Effector memory CD4-positive, alpha-beta T cell (primary cell): Measurements from ENCODE around the gene ZSCAN5B.

Source experiments
- DNase-seq, 3 donors: peaks; one replicate each; pipeline ENCODE4 v3.0.0-alpha.2; 2020
- H3K27ac ChIP-seq: 2 replicates; pipeline ENCODE4 v1.7.0; 2013; ENCODE audit warnings: mild to moderate bottlenecking, low read length, moderate library complexity; ENCODE audit not compliant: insufficient read depth, poor library complexity, severe bottlenecking
- H3K27me3 ChIP-seq: replicated peaks from 2 replicates; pipeline ENCODE4 v1.7.0; 2013; ENCODE audit warnings: mild to moderate bottlenecking, low read length; ENCODE audit not compliant: insufficient read depth, control insufficient read depth, poor library complexity, severe bottlenecking
- H3K36me3 ChIP-seq: 2 replicates; pipeline ENCODE4 v1.7.0; 2013; ENCODE audit warnings: mild to moderate bottlenecking, low read length, moderate library complexity; ENCODE audit not compliant: control insufficient read depth, insufficient read depth
- H3K4me1 ChIP-seq: 2 replicates; pipeline ENCODE4 v1.7.0; 2013; ENCODE audit warnings: low read length, mild to moderate bottlenecking; ENCODE audit not compliant: control insufficient read depth, insufficient read depth, poor library complexity, severe bottlenecking
- H3K4me3 ChIP-seq: 2 replicates; pipeline ENCODE4 v1.7.0; 2013; ENCODE audit warnings: low read length, low read depth, mild to moderate bottlenecking; ENCODE audit not compliant: insufficient read depth, poor library complexity, severe bottlenecking
- H3K9me3 ChIP-seq: 2 replicates; pipeline ENCODE4 v1.7.0; 2013; ENCODE audit warnings: mild to moderate bottlenecking, low read length, moderate library complexity; ENCODE audit not compliant: control insufficient read depth

Gene ZSCAN5B

GRCh38 chr19:56140583-56141416 is 56.8 kb downstream of the ZSCAN5B start, which contains the start of gene ZNF444:
TSS of gene ZNF444 (plus strand) at chr19:56141287. CDS start at chr19:56146912, 5,625 bp downstream.
- DNase-seq: peak; percentile 97 to 100 (median 99)
- Histone ChIP-seq H3K4me1 (peaks cover 12% of the 10 kb centered on the region), H3K4me3 (peak within 1 kb of the TSS; percentile 84), H3K36me3 (no peaks in the 10 kb centered on the region), H3K9me3 (no peaks in the 10 kb centered on the region), H3K27me3 (no peaks in the 10 kb centered on the region), H3K27ac (peak within 1 kb of the TSS; percentile 82)

GRCh38 chr19:56139847-56140582 is 57.6 kb downstream of the ZSCAN5B start:
- no peaks in the 10 kb centered on the region for H3K36me3 ChIP-seq
- H3K4me3 ChIP-seq: peak overlapping the region; percentile 84
- peaks cover 12% of the 10 kb centered on the region for H3K4me1 ChIP-seq
- no peak for DNase-seq
- no peaks in the 10 kb centered on the region for H3K27me3 ChIP-seq
- no peaks in the 10 kb centered on the region for H3K9me3 ChIP-seq
- peak overlapping the region; percentile 82 for H3K27ac ChIP-seq
